SU-DHL-6 (cell line): Measurements from ENCODE around the gene DYNC1H1.

ENCODE experiments used
- H2AFZ ChIP-seq: fragments of 200-600 bp; sonication (generic); 2 replicates; pipeline ENCODE4 v1.6.1; 2014; ENCODE audit warnings: low read depth, mild to moderate bottlenecking, moderate library complexity, mixed read lengths, antibody characterized with exemption, low read length; ENCODE audit not compliant: severe bottlenecking
- H3F3A ChIP-seq: fragments of 200-600 bp; shearing (Covaris generic); 2 replicates; pipeline ENCODE4 v1.6.0; 2016; ENCODE audit warnings: antibody characterized with exemption, mild to moderate bottlenecking; ENCODE audit not compliant: insufficient read depth
- H3K27ac ChIP-seq: fragments of 200-600 bp; sonication (generic); 2 replicates; pipeline ENCODE4 v1.5.1; 2016; ENCODE audit warnings: low read depth, mild to moderate bottlenecking, low read length, moderate library complexity, mixed read lengths
- H3K27me3 ChIP-seq: fragments of 200-600 bp; sonication (generic), shearing (Covaris generic); 2 replicates; pipeline ENCODE4 v1.6.0; 2014; ENCODE audit warnings: mild to moderate bottlenecking, low read length
- H3K36me3 ChIP-seq: fragments of 200-600 bp; sonication (generic); 2 replicates; pipeline ENCODE4 v1.6.1; 2014; ENCODE audit warnings: mild to moderate bottlenecking, low read length, mixed read lengths
- H3K4me2 ChIP-seq: fragments of 300-600, 200-600 bp; shearing (Covaris generic), sonication (generic); 2 replicates; pipeline ENCODE4 v1.6.0; 2014; ENCODE audit warnings: low read length, low read depth, mild to moderate bottlenecking; ENCODE audit not compliant: poor library complexity, severe bottlenecking
- H3K4me3 ChIP-seq: fragments of 200-600 bp; sonication (generic); 2 replicates; pipeline ENCODE4 v1.5.1; 2014; ENCODE audit warnings: antibody characterized with exemption, low read length, mild to moderate bottlenecking, mixed read lengths; ENCODE audit not compliant: insufficient read depth, poor library complexity, severe bottlenecking
- H3K79me2 ChIP-seq: fragments of 200-600 bp; sonication (generic); 2 replicates; pipeline ENCODE4 v1.6.1; 2014; ENCODE audit warnings: mild to moderate bottlenecking, low read length, moderate library complexity; ENCODE audit not compliant: insufficient read depth
- H3K9ac ChIP-seq: fragments of 200-600 bp; sonication (generic); 2 replicates; pipeline ENCODE4 v1.7.0; 2014; ENCODE audit warnings: mild to moderate bottlenecking, low read length
- H3K9me2 ChIP-seq: fragments of 200-600 bp; sonication (generic); replicated peaks from 2 replicates; pipeline ENCODE4 v1.6.1; 2014; ENCODE audit warnings: low read length; ENCODE audit not compliant: insufficient read depth
- H3K9me3 ChIP-seq: fragments of 200-600 bp; sonication (generic); 2 replicates; pipeline ENCODE4 v1.6.1; 2014; ENCODE audit warnings: low read length, mixed read lengths; ENCODE audit not compliant: insufficient read depth
- H4K20me1 ChIP-seq: fragments of 200-600 bp; sonication (generic); 2 replicates; pipeline ENCODE4 v1.6.1; 2014; ENCODE audit warnings: low read depth, mild to moderate bottlenecking, antibody characterized with exemption, low read length, moderate library complexity, mixed read lengths
- EZH2phosphoT487 ChIP-seq: fragments of 200-600 bp; sonication (generic), shearing (Covaris generic); conservative IDR thresholded peaks from 2 replicates; pipeline ENCODE4 v1.6.1; 2018; ENCODE audit warnings: mild to moderate bottlenecking, antibody characterized with exemption, low read length, moderate library complexity, mixed read lengths
- TF ChIP-seq, protein P1 (sequence below): fragments of 200-600 bp; sonication (generic); IDR thresholded peaks from one replicate; pipeline ENCODE4 v1.5.1; 2017; ENCODE audit warnings: antibody characterized with exemption, mild to moderate bottlenecking, low read length, moderate library complexity; ENCODE audit not compliant: insufficient read depth, poor library complexity, severe bottlenecking

The DYNC1H1 gene

DNA sequence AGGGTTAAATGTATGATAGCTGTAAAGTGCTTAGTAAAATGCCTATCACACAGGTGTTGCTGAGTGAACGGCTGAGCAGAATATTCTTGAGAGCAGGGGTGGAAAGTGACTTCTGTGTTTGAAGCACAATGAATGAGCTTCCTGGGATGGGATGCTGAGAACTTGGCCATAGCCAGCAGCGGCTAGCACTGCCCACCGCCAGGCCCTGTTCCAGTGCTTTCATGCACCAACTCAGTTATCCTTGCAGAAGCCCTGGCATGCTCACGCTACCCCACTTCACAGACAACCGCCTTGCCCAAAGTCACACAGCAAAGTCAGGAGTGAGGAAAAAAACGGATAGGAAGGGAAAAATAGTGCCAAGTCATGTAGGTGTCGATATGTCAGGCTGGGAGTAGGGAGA, 10.9 kb downstream of the DYNC1H1 start:
- Histone ChIP-seq H3K79me2 (peaks cover 48% of the 10 kb centered on the region), H4K20me1 (no peaks in the 10 kb centered on the region; the same call in 1 of the 2 replicates), H3K36me3 (peaks cover 12% of the 10 kb centered on the region; the same call in 1 of the 2 replicates), H3K27ac (no peak overlapping the region), H3K4me2 (no peak overlapping the region), H3K9ac (no peak overlapping the region), H3K27me3 (no peaks in the 10 kb centered on the region), H2AFZ (no peak overlapping the region), H3F3A (no peaks in the 10 kb centered on the region), H3K9me3 (no peaks in the 10 kb centered on the region), H3K9me2 (no peaks in the 10 kb centered on the region), H3K4me3 (no peak overlapping the region)
- TF ChIP-seq EZH2phosphoT487 = no peak
- TF ChIP-seq, protein P1, sequence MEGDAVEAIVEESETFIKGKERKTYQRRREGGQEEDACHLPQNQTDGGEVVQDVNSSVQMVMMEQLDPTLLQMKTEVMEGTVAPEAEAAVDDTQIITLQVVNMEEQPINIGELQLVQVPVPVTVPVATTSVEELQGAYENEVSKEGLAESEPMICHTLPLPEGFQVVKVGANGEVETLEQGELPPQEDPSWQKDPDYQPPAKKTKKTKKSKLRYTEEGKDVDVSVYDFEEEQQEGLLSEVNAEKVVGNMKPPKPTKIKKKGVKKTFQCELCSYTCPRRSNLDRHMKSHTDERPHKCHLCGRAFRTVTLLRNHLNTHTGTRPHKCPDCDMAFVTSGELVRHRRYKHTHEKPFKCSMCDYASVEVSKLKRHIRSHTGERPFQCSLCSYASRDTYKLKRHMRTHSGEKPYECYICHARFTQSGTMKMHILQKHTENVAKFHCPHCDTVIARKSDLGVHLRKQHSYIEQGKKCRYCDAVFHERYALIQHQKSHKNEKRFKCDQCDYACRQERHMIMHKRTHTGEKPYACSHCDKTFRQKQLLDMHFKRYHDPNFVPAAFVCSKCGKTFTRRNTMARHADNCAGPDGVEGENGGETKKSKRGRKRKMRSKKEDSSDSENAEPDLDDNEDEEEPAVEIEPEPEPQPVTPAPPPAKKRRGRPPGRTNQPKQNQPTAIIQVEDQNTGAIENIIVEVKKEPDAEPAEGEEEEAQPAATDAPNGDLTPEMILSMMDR = no peak

DNA sequence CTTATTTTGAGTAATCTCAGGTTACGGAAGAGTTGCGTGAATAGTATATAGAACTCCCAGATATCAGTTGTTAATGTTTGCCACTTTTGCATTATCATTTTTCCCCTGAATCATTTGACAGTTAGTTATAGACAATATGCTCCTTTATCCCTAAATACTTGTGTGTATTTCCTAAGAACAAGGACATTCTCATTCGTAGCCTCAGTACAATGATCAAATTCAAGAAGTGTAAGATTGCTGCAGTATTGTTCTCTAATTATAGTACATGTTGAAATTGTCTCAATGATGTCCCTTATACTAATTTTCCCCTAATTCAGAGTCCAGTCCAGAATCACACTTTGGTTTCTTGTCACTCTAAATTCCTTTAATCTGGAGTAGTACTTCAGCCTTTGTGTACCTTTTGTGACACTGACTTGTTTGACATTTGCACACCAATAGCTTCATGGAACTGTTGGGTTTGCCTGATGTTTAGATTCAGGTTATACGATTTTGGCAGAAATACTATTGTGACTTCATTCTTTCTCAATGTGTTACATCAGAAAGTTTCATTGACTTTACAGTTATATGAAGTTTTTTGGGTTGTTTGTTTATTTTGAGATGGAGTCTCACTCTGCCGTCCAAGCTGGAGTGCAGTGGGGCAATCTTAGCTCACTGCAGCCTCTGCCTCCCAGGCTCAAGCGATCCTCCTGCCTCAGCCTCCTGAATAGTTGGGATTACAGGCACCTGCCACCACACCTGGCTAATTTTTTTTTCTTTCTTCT, 13.1 kb downstream of the DYNC1H1 start:
- no peaks in the 10 kb centered on the region; the same call in 1 of the 2 replicates for H4K20me1 ChIP-seq
- H3K36me3 ChIP-seq = peaks cover 19% of the 10 kb centered on the region

GRCh38 chr14:101979666-101980065, 15.3 kb downstream of the DYNC1H1 start:
- Histone ChIP-seq H4K20me1 (no peaks in the 10 kb centered on the region; the same call in 1 of the 2 replicates), H3K9ac (no peak overlapping the region), H3K9me3 (no peaks in the 10 kb centered on the region), H3F3A (no peaks in the 10 kb centered on the region), H3K79me2 (peaks cover 9% of the 10 kb centered on the region), H3K36me3 (peaks cover 19% of the 10 kb centered on the region), H2AFZ (no peak overlapping the region), H3K27ac (no peak overlapping the region), H3K27me3 (no peaks in the 10 kb centered on the region), H3K4me3 (no peak overlapping the region), H3K4me2 (no peak overlapping the region), H3K9me2 (no peaks in the 10 kb centered on the region)
- TF ChIP-seq EZH2phosphoT487 = no peak
- TF ChIP-seq, protein P1 = no peak

More for the DNA sequence above, 13.1 kb downstream of the DYNC1H1 start:
- H3K9ac ChIP-seq = no peak overlapping the region
- no peaks in the 10 kb centered on the region for H3K27me3 ChIP-seq
- no peak overlapping the region for H2AFZ ChIP-seq
- no peaks in the 10 kb centered on the region for H3K9me3 ChIP-seq
- no peaks in the 10 kb centered on the region for H3F3A ChIP-seq
- peaks cover 29% of the 10 kb centered on the region for H3K79me2 ChIP-seq
- TF ChIP-seq EZH2phosphoT487 = no peak
- TF ChIP-seq, protein P1 = no peak
- H3K9me2 ChIP-seq = no peaks in the 10 kb centered on the region
- no peak overlapping the region for H3K4me3 ChIP-seq
- H3K4me2 ChIP-seq = no peak overlapping the region
- H3K27ac ChIP-seq = no peak overlapping the region
